Brain microvascular endothelial cell (primary cell): ENCODE measurements around the gene NUP43.
"Not testable (repeated sequence)": the region's sequence is repeated elsewhere in the genome, so short reads cannot be mapped to it uniquely, and the experiment has no call there.

ENCODE experiments used
- DNase-seq: peaks from one replicate; pipeline ENCODE4 v3.0.0-alpha.2; 2020
- H3K27ac ChIP-seq: fragments of 250-450 bp; sonication (Bioruptor Pico); 2 replicates; pipeline ENCODE4 v1.5.1; 2020; ENCODE audit warnings: mild to moderate bottlenecking, moderate library complexity
- H3K27me3 ChIP-seq: fragments of 250-450 bp; sonication (Bioruptor Pico); replicated peaks from 2 replicates; pipeline ENCODE4 v1.5.1; 2020; ENCODE audit warnings: mild to moderate bottlenecking
- H3K36me3 ChIP-seq: fragments of 250-450 bp; sonication (Bioruptor Pico); replicated peaks from 2 replicates; pipeline ENCODE4 v1.5.1; 2020; ENCODE audit warnings: mild to moderate bottlenecking
- H3K4me3 ChIP-seq: 2 replicates; pipeline ENCODE4 v1.5.1; 2011; ENCODE audit warnings: low read depth, mild to moderate bottlenecking, control low read depth, low read length, moderate library complexity
- CTCF ChIP-seq: IDR thresholded peaks from 2 replicates; pipeline ENCODE4 v1.5.1; 2011; ENCODE audit warnings: low read depth, mild to moderate bottlenecking, moderate library complexity, low read length, control low read depth, inconsistent platforms; ENCODE audit errors: missing control alignments
- in situ Hi-C: cut with HindIII; loops from 2 replicates; pipeline ENCODE4 v1.10.0; 2017; ENCODE audit warnings: low sequenced_read_pairs, low pct_ligation_motif_present

NUP43 gene

GRCh38 chr6:149751239-149751638 is 4.9 kb upstream of the NUP43 start:
- TF ChIP-seq CTCF = no peak
- no peak for DNase-seq
- H3K36me3 ChIP-seq = no peaks in the 10 kb centered on the region
- H3K4me3 ChIP-seq = no peak overlapping the region
- H3K27ac ChIP-seq = no peak overlapping the region
- H3K27me3 ChIP-seq = no peaks in the 10 kb centered on the region
- in situ Hi-C loops = no loop called here

GRCh38 chr6:149750136-149750609 is 3.8 kb upstream of the NUP43 start:
- H3K27ac ChIP-seq = peak overlapping the region; percentile 61
- peak; percentile 34 for DNase-seq
- in situ Hi-C loops = no loop called here
- H3K4me3 ChIP-seq = peak overlapping the region; percentile 99
- no peak for TF ChIP-seq CTCF
- H3K36me3 ChIP-seq = no peaks in the 10 kb centered on the region
- no peaks in the 10 kb centered on the region for H3K27me3 ChIP-seq

- H3K36me3 ChIP-seq = no peaks in the 10 kb centered on the region
- TF ChIP-seq CTCF = no peak
- peak; percentile 77 for DNase-seq
- H3K27ac ChIP-seq = peak within 1 kb of the TSS; percentile 61
- no peaks in the 10 kb centered on the region for H3K27me3 ChIP-seq
- in situ Hi-C loops = no loop called here
- peak within 1 kb of the TSS; percentile 99 for H3K4me3 ChIP-seq
Measured at GRCh38 chr6:149749594-149750135, 3.3 kb upstream of the NUP43 start, which contains the start of gene PCMT1. TSS of gene PCMT1 (plus strand) at chr6:149749741. CDS start at chr6:149749902, 161 bp downstream.

GRCh38 chr6:149749082-149749593 is 2.8 kb upstream of the NUP43 start:
- Histone ChIP-seq H3K27ac (peak overlapping the region; percentile 61), H3K4me3 (peak overlapping the region; percentile 99)
- in situ Hi-C loops, DNase-seq, H3K36me3 ChIP-seq, H3K27me3 ChIP-seq: not testable (repeated sequence)

GRCh38 chr6:149745252-149745651 is 1.1 kb downstream of the NUP43 start:
- Histone ChIP-seq H3K36me3 (peaks cover 18% of the 10 kb centered on the region), H3K4me3 (peak overlapping the region; percentile 79)
- DNase-seq, H3K27ac ChIP-seq, in situ Hi-C loops, H3K27me3 ChIP-seq: not testable (repeated sequence)

- Histone ChIP-seq H3K36me3 (peaks cover 22% of the 10 kb centered on the region), H3K27me3 (no peaks in the 10 kb centered on the region), H3K27ac (no peak overlapping the region), H3K4me3 (no peak overlapping the region)
- in situ Hi-C loops = no loop called here
- no peak for DNase-seq
- no peak for TF ChIP-seq CTCF
Measured at GRCh38 chr6:149734915-149735314, 11.4 kb downstream of the NUP43 start.

GRCh38 chr6:149733089-149733720 is 13.1 kb downstream of the NUP43 start:
- H3K36me3 ChIP-seq = peaks cover 34% of the 10 kb centered on the region
- in situ Hi-C loops = no loop called here
- no peak overlapping the region for H3K4me3 ChIP-seq
- TF ChIP-seq CTCF = no peak
- DNase-seq = no peak
- H3K27ac ChIP-seq = no peak overlapping the region
- no peaks in the 10 kb centered on the region for H3K27me3 ChIP-seq
